Melanocyte of skin (primary cell): ENCODE results near the gene DEFB127. TPM values are rescaled to one million over a fixed set of nuclear protein-coding genes. Genes with fewer than 3 reads are reported as not detected.

Source experiments
- total RNA-seq, 2 donors: library from RNA; depleted of rRNA; stranded (reverse); fragments of >200 nt; gene quantifications; 2 replicates each; pipeline ENCODE4 v1.2.3, GENCODE V29; 2012

The DEFB127 gene
- not detected for total RNA-seq

GRCh38 chr20:157154-157553, at the start of gene DEFB127:
Gene DEFB127, plus strand, starts transcription at chr20:157454. Its CDS starts 91 bp downstream, at chr20:157545.

GRCh38 chr20:142290-142689, 15.0 kb upstream of the DEFB127 start, which contains the start of gene DEFB126:
Gene DEFB126, plus strand, starts transcription at chr20:142590. Its CDS starts 39 bp downstream, at chr20:142629.

GRCh38 chr20:189611-190010, 32.4 kb downstream of the DEFB127 start, which contains the start of gene DEFB128:
Gene DEFB128, minus strand, starts transcription at chr20:189711. Its CDS starts 88 bp downstream, at chr20:189623.

Other genes starting within 250 kb of the DEFB127 start
- gene DEFB125, start 69.8 kb upstream of the DEFB127 start, total RNA-seq = not detected
- not detected for gene DEFB126, start 14.9 kb upstream of the DEFB127 start, total RNA-seq
- gene DEFB128, start 32.3 kb downstream of the DEFB127 start, total RNA-seq = not detected
- under 1 TPM in 1 of 2 donors, not detected in 1; 0.34 TPM for gene DEFB129, start 69.8 kb downstream of the DEFB127 start, total RNA-seq
- not detected for gene DEFB132, start 100.3 kb downstream of the DEFB127 start, total RNA-seq
- 1 to 10 TPM; 2.8 to 3.7 TPM for gene C20orf96, start 133.3 kb downstream of the DEFB127 start, total RNA-seq
- 10 to 100 TPM in 1 of 2 donors, 1 to 10 TPM in 1; 8.3 to 10.3 TPM for gene ZCCHC3, start 140.1 kb downstream of the DEFB127 start, total RNA-seq
- 1 to 10 TPM; 6.2 to 6.7 TPM for gene SOX12, start 168.1 kb downstream of the DEFB127 start, total RNA-seq
- gene NRSN2, start 189.7 kb downstream of the DEFB127 start, total RNA-seq = 10 to 100 TPM; 69.9 to 98.6 TPM
- gene TRIB3, start 223.3 kb downstream of the DEFB127 start, total RNA-seq = 10 to 100 TPM; 24.8 to 46.6 TPM